Keratinocyte (primary cell): ENCODE measurements around the gene STRADB. TPM values are rescaled to one million over a fixed set of nuclear protein-coding genes. Genes with fewer than 3 reads are reported as not detected.
A peak's percentile ranks its signal among the peaks of the same experiment; 100 is the strongest.

Source experiments
- DNase-seq: peaks from one replicate; pipeline ENCODE4 v3.0.0-alpha.2; 2011; ENCODE audit warnings: low read depth, missing footprints, low spot score
- FAIRE-seq: peaks from 2 replicates; lab custom pipeline; 2011; peaks lifted over from hg19 to GRCh38; lab: Jason Lieb, UNC
- H2AFZ ChIP-seq: 2 replicates; pipeline ENCODE4 v1.6.0; 2012; ENCODE audit warnings: low read length, control low read depth, inconsistent platforms; ENCODE audit not compliant: control insufficient read depth
- H3K27ac ChIP-seq: 2 replicates; pipeline ENCODE4 v1.5.1; 2011; ENCODE audit warnings: low read length; ENCODE audit not compliant: control insufficient read depth, insufficient read depth
- H3K27me3 ChIP-seq: 3 replicates; pipeline ENCODE4 v1.6.0; 2011; ENCODE audit warnings: low read length; ENCODE audit not compliant: control insufficient read depth, insufficient read depth; ENCODE audit errors: extremely low read depth
- H3K36me3 ChIP-seq, 2 experiments: 2 replicates in 1 of 2; 3 replicates in 1 of 2; pipeline ENCODE4 v1.5.1; 2011; ENCODE audit warnings: low read length in 2 of 2, mild to moderate bottlenecking in 1 of 2; ENCODE audit not compliant: control insufficient read depth in 2 of 2, insufficient read depth in 2 of 2; ENCODE audit errors: extremely low read depth in 1 of 2
- H3K4me1 ChIP-seq: 3 replicates; pipeline ENCODE4 v1.5.1; 2011; ENCODE audit warnings: low read length; ENCODE audit not compliant: control insufficient read depth, insufficient read depth; ENCODE audit errors: extremely low read depth
- H3K4me2 ChIP-seq: 3 replicates; pipeline ENCODE4 v1.6.0; 2011; ENCODE audit warnings: low read depth, low read length; ENCODE audit not compliant: control insufficient read depth, insufficient read depth; ENCODE audit errors: extremely low read depth
- H3K4me3 ChIP-seq, 3 experiments: fragments of 200-600 bp in 1 of 3; sonication (generic) in 1 of 3; 2 replicates in 2 of 3; 3 replicates in 1 of 3; pipeline ENCODE4 v1.5.1; 2011 to 2016; ENCODE audit warnings: low read length in 3 of 3, mild to moderate bottlenecking in 3 of 3, control low read depth in 2 of 3, inconsistent platforms in 1 of 3, low read depth in 1 of 3, mixed read lengths in 1 of 3, mixed run types in 1 of 3, moderate library complexity in 1 of 3; ENCODE audit not compliant: control insufficient read depth in 2 of 3, insufficient read depth in 2 of 3; ENCODE audit errors: extremely low read depth in 1 of 3
- H3K79me2 ChIP-seq: 2 replicates; pipeline ENCODE4 v1.6.0; 2012; ENCODE audit warnings: low read length; ENCODE audit not compliant: control insufficient read depth, insufficient read depth
- H3K9ac ChIP-seq: 3 replicates; pipeline ENCODE4 v1.6.0; 2011; ENCODE audit warnings: low read length; ENCODE audit not compliant: control insufficient read depth, insufficient read depth; ENCODE audit errors: extremely low read depth
- H3K9me1 ChIP-seq: 3 replicates; pipeline ENCODE4 v1.6.0; 2011; ENCODE audit warnings: low read length; ENCODE audit not compliant: control insufficient read depth, insufficient read depth; ENCODE audit errors: extremely low read depth
- H3K9me3 ChIP-seq: 2 replicates; pipeline ENCODE4 v1.5.1; 2012; ENCODE audit warnings: low read depth, low read length; ENCODE audit not compliant: control insufficient read depth
- H4K20me1 ChIP-seq: 3 replicates; pipeline ENCODE4 v1.6.0; 2011; ENCODE audit warnings: low read length; ENCODE audit not compliant: control insufficient read depth, insufficient read depth; ENCODE audit errors: extremely low read depth
- EZH2 ChIP-seq: IDR thresholded peaks from one replicate; pipeline ENCODE4 v1.6.1; 2012; ENCODE audit warnings: inconsistent platforms, mild to moderate bottlenecking, low read length, moderate library complexity
- dilution Hi-C: fragments of 300-500 bp; cut with MboI; formaldehyde crosslinking; loops from one replicate; pipeline ENCODE4 v1.7.0; 2020; ENCODE audit warnings: low sequenced_read_pairs; ENCODE audit not compliant: extremely low pct_ligation_motif_present
- polyA plus RNA-seq, 5 experiments: library from polyadenylated mRNA; depleted of rRNA in 3 of 5; stranded (reverse) in 3 of 5; stranded (forward) in 1 of 5; unstranded in 1 of 5; fragments of >200 nt; gene quantifications; 1 replicate in 1 of 5; 2 replicates in 3 of 5; 3 replicates in 1 of 5; pipeline versions ENCODE4 v1.2.1 to v1.2.3, GENCODE V29; 2011 to 2012; ENCODE audit warnings: missing spikeins in 2 of 5, low read depth in 1 of 5, low replicate concordance in 1 of 5
- TF ChIP-seq, protein P1 (sequence below), 3 experiments: IDR thresholded peaks in 1 of 3; conservative IDR thresholded peaks in 1 of 3; optimal IDR thresholded peaks in 1 of 3; 2 replicates in 2 of 3; 3 replicates in 1 of 3; pipeline versions ENCODE3 to v1.5.1; 2011; ENCODE audit warnings: low read length in 3 of 3, mild to moderate bottlenecking in 3 of 3, moderate library complexity in 2 of 3, control low read depth in 1 of 3, inconsistent platforms in 1 of 3; ENCODE audit not compliant: insufficient read depth in 2 of 3; ENCODE audit errors: extremely low read depth in 1 of 3

STRADB gene
- polyA plus RNA-seq, 1 donor (not counting 4 experiments of a cell fraction or from before 2014, with no cell fraction given): 14.6 TPM

DNA sequence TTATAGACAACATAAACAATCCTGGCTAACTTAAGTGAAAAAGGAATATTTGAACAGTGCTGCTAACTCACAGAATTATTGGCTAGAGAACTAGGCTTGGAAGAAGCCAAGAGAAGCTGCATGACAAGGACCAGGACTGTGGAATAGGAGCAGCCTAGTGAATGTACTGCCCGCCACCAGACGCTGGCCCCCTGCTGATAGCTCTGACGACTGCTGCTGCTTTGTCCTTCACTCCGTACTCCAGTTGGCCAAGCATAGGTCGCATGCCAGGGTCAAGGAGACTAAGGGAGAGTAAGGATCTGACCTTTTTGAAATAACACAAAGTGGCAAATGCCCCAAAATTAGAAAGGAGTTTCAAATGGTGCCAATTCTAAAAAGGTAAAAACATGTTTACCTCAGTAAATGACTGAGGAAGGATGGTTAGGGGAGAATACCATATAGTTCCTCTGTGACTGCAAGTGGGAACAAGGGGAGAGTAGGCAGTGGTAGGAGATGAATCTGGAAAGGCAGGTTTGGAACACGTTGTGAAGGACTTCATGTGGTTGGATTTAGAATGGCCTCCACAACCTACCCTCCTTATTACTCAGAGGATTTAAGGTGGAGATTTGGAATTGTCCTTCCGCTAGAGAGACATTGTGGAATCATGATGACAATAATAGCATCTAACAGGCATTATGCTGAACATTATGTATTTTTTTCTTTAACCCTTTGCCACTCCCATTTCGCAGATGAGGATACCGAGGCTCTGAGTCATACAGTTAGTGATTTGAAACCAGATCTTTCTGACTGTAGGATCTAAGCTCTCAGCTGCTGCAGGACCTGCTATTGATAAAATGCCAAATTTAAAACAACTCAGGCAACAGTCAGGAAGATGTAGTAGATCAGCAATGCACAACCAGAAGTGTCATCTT lies 19.5 kb downstream of the STRADB start:
- Histone ChIP-seq H3K4me1 (peaks cover 16% of the 10 kb centered on the region), H3K79me2 (no peaks in the 10 kb centered on the region), H4K20me1 (no peaks in the 10 kb centered on the region), H3K27ac (no peak overlapping the region), H3K9ac (no peak overlapping the region), H2AFZ (no peak overlapping the region), H3K4me2 (no peak overlapping the region), H3K36me3 (peaks cover 0 to 7% of the 10 kb centered on the region in 2 experiments), H3K9me1 (no peaks in the 10 kb centered on the region), H3K4me3 (no peak overlapping the region), H3K9me3 (no peaks in the 10 kb centered on the region), H3K27me3 (no peaks in the 10 kb centered on the region)
- DNase-seq: no peak
- TF ChIP-seq, protein P1, sequence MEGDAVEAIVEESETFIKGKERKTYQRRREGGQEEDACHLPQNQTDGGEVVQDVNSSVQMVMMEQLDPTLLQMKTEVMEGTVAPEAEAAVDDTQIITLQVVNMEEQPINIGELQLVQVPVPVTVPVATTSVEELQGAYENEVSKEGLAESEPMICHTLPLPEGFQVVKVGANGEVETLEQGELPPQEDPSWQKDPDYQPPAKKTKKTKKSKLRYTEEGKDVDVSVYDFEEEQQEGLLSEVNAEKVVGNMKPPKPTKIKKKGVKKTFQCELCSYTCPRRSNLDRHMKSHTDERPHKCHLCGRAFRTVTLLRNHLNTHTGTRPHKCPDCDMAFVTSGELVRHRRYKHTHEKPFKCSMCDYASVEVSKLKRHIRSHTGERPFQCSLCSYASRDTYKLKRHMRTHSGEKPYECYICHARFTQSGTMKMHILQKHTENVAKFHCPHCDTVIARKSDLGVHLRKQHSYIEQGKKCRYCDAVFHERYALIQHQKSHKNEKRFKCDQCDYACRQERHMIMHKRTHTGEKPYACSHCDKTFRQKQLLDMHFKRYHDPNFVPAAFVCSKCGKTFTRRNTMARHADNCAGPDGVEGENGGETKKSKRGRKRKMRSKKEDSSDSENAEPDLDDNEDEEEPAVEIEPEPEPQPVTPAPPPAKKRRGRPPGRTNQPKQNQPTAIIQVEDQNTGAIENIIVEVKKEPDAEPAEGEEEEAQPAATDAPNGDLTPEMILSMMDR (optimal IDR thresholded peaks at IDR 0.05 in 1 of 3, IDR thresholded peaks at IDR 0.05 in 1 of 3, conservative IDR thresholded peaks at IDR 0.05 in 1 of 3; ENCODE audit: extremely low read depth in 1 of 3, insufficient read depth in 2 of 3, low read length in 3 of 3): no peak
- no peak for TF ChIP-seq EZH2
- peak; percentile 69 for FAIRE-seq
- dilution Hi-C loops: no loop called here

DNA sequence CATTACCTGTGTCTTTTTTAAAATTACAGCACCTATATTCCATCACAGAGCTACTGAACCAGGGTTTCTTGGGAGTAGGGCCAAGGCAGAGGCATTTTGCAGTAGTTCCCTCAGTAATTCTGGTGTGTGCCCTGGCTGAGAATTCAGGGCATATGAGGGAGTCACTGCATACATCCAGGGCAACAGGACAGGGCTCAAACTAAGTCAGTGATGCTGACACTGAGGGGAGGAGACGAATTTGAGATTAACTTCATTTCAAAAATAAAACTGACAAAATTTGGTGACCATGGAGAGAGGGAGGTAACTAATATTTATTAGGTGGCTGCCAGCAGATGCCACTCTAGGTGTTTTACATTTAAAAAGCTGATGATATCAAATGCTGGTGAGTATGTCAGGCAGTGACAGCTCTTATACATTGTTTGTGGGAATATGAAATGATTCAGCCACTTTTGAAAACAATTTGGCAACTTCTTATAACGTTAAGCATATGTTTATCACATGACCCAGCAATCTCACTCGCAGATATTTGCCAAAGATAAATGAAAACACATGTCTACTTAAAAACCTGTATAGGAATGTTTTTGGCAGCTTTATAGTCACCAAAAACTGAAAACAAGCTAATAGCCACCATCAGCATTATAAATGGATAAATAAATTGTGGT lies 20.3 kb downstream of the STRADB start:
- no peak overlapping the region for H3K4me2 ChIP-seq
- H3K27ac ChIP-seq: no peak overlapping the region
- no peak overlapping the region for H2AFZ ChIP-seq
- H3K9ac ChIP-seq: no peak overlapping the region
- no peaks in the 10 kb centered on the region for H3K79me2 ChIP-seq
- TF ChIP-seq EZH2: no peak
- TF ChIP-seq, protein P1 (optimal IDR thresholded peaks at IDR 0.05 in 1 of 3, IDR thresholded peaks at IDR 0.05 in 1 of 3, conservative IDR thresholded peaks at IDR 0.05 in 1 of 3; ENCODE audit: extremely low read depth in 1 of 3, insufficient read depth in 2 of 3, low read length in 3 of 3): no peak
- H3K9me1 ChIP-seq: no peaks in the 10 kb centered on the region
- no peak for FAIRE-seq
- no peaks in the 10 kb centered on the region for H3K27me3 ChIP-seq
- no peaks in the 10 kb centered on the region for H4K20me1 ChIP-seq
- no peak for DNase-seq
- H3K9me3 ChIP-seq: no peaks in the 10 kb centered on the region
- peaks cover 16% of the 10 kb centered on the region for H3K4me1 ChIP-seq
- H3K4me3 ChIP-seq: no peak overlapping the region
- peaks cover 0 to 7% of the 10 kb centered on the region in 2 experiments for H3K36me3 ChIP-seq
- dilution Hi-C loops: no loop called here
